GM19043 (cell line): ENCODE results near the gene SULT2A1.
"Not testable (repeated sequence)": the region's sequence is repeated elsewhere in the genome, so short reads cannot be mapped to it uniquely, and the experiment has no call there.

ENCODE experiments used
- ATAC-seq: cut with Tn5 transposase; IDR thresholded peaks from one replicate; pipeline ENCODE4 v1.9.1; 2021; ENCODE audit warnings: low read depth; ENCODE audit not compliant: unreplicated experiment

Gene SULT2A1

GRCh38 chr19:47886010-47886559 is at the start of gene SULT2A1:
Gene SULT2A1 (minus strand): TSS chr19:47886315. CDS start chr19:47886257, 58 bp downstream.
- no peak for ATAC-seq

- not testable (repeated sequence) for ATAC-seq
Measured at GRCh38 chr19:47928581-47928980, 42.5 kb upstream of the SULT2A1 start.

GRCh38 chr19:47920107-47920506 is 34.0 kb upstream of the SULT2A1 start:
- ATAC-seq = not testable (repeated sequence)

GRCh38 chr19:47910191-47910590 is 24.1 kb upstream of the SULT2A1 start:
- not testable (repeated sequence) for ATAC-seq

- not testable (repeated sequence) for ATAC-seq
Measured at GRCh38 chr19:47909350-47909749, 23.2 kb upstream of the SULT2A1 start.

DNA sequence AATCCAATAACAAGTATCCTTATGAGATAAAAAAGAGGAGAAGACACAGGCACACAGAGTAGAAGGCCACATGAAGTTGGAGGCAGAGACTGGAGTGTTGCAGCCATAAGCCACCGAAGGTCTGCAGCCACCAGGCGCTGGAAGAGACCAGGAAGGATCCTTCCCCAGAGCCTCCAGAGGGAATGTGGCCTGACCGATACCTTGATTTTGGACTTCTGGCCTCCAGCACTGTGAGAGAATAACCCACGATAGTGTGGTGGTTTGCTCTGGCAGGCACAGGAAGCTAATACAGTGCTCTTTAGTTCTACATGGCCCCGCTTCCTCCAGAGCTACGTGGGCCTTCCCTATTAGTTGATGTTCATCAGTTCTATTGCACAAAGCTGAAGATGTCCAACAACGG is 15.3 kb upstream of the SULT2A1 start:
- ATAC-seq = no peak

DNA sequence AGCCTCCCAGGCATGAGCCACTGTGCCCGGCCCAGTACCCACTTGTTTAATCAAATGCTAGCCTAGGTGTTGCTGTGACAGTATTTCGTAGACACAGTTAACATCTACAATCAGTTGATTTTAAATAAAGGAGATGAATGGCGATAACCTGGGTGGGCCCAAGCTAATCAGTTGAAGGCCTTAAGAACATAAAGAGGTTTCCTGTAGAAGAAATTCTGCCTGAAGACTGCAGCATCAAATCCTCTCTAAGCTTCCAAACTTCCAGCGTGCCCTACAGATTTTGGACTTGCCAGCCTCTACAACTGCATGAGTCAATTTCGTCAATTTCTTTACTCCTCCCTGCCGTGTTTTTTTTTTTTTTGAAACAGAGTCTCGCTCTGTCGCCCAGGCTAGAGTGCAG is 13.2 kb upstream of the SULT2A1 start:
- ATAC-seq = no peak

- no peak for ATAC-seq
Measured at GRCh38 chr19:47897861-47898260, 11.7 kb upstream of the SULT2A1 start.

GRCh38 chr19:47896773-47897172 is 10.7 kb upstream of the SULT2A1 start:
- ATAC-seq = no peak

GRCh38 chr19:47896019-47896418 is 9.9 kb upstream of the SULT2A1 start:
- no peak for ATAC-seq

DNA sequence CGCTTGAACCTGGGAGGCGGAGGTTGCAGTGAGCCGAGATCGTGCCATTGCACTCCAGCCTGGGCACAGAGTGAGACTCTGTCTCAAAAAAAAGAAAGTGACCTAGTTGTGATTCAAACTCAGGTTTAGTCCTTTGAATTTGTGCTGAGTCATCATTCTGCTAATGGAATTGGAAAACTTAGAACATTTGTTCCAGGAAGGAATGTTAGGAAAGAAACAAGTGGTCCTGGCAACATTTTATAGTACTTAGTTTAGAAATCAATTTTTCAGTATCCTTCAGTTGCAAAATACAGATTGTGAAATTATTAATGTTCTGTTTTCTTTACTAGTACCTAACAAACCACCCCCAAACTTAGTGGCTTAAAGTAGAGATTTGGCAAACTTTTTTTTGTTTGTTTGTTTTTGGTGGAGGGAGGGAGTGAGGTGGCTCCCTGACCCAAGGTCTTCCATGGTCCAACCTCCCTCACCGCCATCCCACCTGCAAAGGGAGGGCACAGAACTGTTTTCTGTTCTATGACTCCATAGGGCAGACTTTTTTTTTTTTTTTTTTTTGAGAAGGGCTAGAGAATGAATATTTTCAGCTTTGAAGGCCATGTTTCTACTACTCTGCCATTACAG is 9.2 kb upstream of the SULT2A1 start:
- ATAC-seq = no peak

- no peak for ATAC-seq
Measured at GRCh38 chr19:47891923-47892666, 6.0 kb upstream of the SULT2A1 start.

- no peak for ATAC-seq
Measured at GRCh38 chr19:47891622-47891922, 5.5 kb upstream of the SULT2A1 start.

- no peak for ATAC-seq
Measured at GRCh38 chr19:47890865-47891621, 4.9 kb upstream of the SULT2A1 start.

DNA sequence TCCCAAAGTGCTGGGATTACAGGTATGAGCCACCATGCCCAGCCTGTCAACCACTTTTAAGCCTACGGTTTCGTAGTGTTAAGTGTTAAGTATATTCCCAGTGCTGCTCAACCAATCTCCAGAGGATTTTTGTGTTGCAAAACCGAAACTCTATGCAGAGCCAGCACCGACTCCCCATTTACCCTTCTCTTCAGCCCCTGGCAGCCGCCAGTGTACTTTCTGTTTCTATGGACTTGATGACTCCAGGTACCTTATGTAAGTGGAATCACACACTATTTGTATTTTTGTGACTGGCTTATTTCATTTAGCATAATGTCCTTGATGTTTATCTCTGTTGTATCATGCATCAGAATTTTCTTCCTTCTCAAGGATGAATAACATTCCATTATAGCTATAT is 1.1 kb downstream of the SULT2A1 start:
- no peak for ATAC-seq

DNA sequence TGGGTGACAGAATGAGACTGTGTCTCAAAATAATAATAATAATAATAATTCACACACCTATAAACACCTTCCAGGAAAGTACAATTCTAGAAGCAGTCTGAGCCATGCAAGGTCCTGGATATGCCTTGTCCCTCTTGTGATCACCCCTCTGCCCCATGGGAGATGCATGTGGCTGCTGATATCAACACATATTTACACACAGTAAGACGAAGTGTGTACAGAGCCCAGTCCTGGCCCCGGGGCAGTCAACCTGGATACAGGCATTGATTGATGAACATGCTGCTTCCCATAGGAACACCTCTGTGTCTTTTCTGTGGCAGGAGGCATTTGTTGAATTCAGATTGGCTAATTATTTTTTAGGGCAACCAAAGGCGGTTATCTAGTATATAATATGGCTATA is 3.2 kb downstream of the SULT2A1 start:
- ATAC-seq = no peak

DNA sequence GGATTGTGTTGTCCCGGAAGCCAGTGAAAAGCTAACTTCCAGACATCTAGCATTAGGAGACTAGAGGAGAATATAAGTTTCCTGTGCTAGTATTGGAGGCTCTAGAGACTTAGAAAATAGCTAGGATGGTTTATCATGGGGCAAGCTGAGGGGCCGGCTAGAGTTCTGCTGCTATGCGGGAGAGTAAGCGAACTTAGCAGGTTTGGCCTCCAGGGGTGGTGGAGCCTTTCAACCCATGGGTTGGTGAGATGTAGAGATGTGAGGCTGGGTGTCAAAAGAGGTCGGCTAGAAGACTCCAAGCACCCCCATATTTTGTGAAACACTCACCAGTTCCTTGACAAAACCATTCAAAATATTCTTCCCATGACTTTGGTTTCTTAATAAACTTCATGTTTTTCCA is 4.4 kb downstream of the SULT2A1 start:
- ATAC-seq = no peak

DNA sequence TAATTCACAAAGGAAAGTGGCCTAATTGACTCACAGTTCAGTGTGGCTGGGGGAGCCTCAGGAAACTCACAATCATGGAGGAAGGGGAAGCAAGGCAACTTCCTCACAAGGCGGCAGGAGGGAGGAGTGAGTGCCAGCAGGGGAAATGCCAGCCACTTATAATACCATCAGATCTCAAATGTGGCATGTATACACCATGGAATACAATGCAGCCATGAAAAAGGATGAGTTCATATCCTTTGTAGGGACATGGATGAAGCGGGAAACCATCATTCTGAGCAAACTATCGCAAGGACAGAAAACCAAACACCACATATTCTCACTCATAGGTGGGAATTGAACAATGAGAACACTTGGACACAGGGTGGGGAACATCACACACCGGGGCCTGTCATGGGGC is 6.7 kb downstream of the SULT2A1 start:
- not testable (repeated sequence) for ATAC-seq

GRCh38 chr19:47878906-47879305 is 7.2 kb downstream of the SULT2A1 start:
- no peak for ATAC-seq

GRCh38 chr19:47865166-47865565 is 20.9 kb downstream of the SULT2A1 start:
- no peak for ATAC-seq

DNA sequence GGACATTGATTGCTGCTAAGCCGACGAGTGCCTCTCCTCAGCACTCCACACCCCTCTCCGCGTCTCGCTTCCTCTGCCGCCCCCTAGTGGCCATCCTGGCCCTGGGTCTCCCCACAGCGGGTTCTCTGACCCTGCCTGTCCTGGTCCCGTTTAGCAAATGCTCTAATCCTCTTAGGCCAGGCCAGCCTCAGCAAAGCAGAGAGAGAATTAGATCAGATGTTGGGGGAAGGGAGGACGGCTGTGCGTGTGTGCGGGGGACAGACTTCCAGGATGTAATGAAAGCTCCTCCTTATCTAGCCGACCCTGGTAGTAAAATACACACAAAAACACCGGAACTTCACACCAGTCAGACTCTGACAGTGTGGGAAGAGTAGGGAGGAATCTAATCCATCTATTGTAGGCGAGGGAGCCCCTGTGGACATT is 22.6 kb downstream of the SULT2A1 start:
- no peak for ATAC-seq
